GM10847 (cell line): ENCODE measurements around the gene TRIM46.

Experiments
- POLR2A ChIP-seq: IDR thresholded peaks from 2 replicates; pipeline ENCODE4 v1.6.1; 2011; ENCODE audit not compliant: insufficient read length; ENCODE audit errors: extremely low read depth

Gene TRIM46

DNA sequence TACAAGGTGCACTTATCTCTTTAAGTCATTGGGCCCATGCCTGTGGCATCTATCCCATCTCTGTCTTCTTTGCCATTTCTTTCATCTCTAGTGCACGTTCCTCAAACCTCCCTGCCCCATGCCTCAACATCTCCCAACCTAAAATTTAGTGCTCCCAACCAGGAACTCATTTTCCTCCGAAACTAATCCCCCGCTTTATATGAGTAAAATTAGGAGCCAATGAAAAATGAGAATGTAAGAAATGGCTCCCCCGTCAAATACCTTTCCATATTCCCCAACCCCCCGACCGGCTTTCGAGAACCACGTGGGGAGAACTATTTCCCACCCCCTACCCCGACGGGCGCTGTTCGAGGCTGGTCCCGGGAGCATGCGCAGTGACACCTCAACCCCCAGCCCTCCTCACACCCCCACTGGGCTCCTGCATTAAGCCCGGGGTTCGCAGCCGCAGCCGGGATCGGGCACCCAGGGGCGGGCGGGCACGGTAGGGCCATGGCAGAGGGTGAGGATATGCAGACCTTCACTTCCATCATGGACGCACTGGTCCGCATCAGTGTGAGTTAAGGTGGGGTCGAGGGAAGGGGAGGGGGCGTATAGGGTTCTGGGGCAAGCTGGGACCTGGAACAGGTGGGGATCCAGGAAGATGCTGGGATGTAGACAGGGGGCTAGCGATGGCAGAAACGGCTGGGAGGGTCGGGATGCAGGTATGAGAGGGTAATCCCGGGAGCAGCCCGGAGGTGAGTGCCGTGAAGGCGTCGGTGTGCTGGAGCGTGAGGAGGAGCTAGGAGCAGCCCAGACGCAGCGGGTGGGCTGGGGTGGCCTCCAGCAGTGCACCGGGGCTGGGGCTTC lies at the start of gene TRIM46:
TSS of gene TRIM46 (plus strand) at position 372 of the 846 bp plus-strand sequence. CDS start at position 490, 118 bp downstream.
- no peak for TF ChIP-seq POLR2A

DNA sequence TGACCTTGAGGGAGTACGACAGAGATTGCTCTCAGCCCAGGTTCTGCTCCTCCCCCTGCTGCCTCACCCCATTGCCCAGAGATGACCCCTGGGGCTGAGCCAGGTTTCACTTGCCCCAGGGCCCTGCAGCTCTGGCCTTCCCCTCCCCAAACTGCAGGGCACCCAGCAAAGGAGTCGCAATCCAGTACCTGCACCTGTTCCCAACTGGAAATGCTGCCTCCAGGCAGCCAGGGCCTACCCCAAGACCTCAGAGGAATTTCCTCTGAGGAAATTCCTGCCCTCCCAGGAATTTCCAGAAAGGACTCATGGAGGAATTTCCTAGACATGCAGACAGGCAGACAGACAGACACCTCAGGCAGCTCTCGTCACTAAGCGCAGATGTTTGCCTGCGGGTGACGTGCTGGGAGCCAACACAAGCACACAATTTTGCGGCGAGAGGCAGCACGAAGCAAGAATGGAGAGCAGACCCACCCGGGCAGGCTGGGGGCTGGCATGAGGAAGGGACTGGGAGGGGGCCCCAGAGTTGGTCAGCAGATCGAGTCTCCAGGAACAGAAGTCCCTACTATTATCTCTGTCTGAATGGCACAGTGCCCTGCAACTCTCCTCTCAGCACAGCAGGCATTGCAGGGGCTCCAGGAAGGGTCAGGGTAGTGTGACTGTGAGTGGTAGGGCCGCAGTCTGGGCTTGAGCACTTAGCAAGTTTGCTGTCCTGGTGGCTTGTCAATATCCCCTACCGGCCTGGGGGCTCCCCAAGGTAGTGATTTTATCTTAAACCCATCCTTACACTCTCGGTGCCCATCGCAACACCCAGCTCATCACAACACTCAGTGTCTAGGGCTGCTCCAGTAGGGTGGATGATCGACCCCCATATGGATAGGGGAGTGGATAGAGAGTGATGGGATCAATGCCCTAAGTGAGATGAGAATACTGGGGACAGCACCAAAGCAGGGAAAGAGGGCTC lies 48.9 kb upstream of the TRIM46 start:
- no peak for TF ChIP-seq POLR2A

DNA sequence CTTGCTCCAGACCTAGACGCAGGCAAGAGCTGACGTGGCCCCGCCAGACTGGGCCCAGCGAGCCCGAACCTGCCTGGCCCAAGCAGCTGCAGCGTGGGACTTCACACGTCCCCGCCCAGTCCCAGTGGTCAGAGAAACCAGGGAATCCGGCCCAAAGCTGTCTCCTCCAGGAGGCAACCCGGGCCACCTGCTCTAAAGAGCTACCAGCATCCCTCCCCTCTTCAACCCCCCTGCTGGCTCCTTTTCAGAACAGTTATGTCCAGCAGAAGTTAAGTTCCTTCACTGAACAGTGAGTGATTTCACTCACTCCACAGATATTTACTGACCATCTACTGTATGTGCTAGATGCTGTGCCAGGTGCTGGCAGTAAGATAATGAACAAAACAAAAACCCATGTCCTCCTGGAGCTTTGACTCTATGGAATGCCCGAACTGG lies 48.1 kb upstream of the TRIM46 start:
- TF ChIP-seq POLR2A: no peak

DNA sequence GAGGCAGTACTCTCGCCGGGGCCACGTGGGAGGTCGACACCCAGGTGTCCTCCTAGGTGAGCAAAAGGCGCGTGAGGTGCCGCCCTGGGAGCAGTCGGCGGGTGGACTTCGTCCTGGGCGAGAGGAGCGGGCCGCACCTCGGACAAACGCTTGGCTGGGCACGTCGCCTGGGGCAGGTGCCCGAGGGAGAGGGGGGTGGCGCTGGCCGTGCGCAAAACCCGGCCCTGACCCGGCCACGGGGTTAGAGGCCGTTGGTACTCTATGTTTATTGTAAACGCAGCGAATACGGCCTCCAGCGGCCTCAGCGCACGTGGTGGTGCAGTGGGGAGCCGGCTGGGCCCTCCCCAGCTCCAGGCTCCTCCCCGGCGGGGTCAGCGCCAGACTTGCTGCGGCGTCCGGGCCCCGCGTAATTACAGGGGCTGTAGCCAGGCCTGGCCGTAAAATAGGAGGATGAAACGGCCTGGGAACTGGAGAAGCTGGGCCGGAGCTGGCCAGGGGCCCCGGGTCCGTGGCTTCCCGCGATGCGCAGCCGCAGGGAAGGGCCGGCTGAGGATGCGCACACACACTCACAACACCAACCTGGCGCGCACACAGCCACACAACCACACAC lies 47.6 kb upstream of the TRIM46 start:
- no peak for TF ChIP-seq POLR2A

DNA sequence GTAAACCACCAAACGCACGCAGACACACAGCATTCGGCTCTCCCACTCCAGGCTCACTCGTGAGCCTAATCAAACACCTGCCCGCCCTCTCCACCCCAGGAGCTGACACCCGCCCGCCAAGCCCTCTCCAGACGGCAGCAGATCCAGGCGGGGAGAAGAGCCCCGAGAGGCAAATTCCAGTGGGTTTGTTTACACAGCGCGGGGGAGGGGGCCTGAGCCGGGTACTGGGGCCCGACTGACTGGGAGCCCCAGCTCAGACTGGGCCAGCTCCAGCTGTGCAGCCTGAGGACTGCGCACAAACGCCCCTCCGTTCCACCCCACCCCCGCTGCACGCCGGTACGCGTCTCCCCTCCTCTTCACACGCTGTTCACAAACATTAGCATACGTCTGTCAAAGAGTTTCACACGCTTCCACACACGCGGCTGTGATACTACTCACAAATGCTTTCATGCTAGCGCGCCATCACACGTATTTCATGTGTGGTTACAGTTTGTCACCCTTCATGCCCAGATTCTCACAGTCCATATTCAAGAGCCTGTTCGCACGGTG lies 47.0 kb upstream of the TRIM46 start:
- no peak for TF ChIP-seq POLR2A

- TF ChIP-seq POLR2A: no peak
Observed at GRCh38 chr1:155127105-155127966, 46.3 kb upstream of the TRIM46 start, which contains the start of gene EFNA1. Gene EFNA1 (plus strand): TSS chr1:155127876. CDS start chr1:155127978, 102 bp downstream.

GRCh38 chr1:155127967-155128754 lies 45.5 kb upstream of the TRIM46 start:
- TF ChIP-seq POLR2A: no peak

GRCh38 chr1:155128755-155129473 lies 44.7 kb upstream of the TRIM46 start:
- no peak for TF ChIP-seq POLR2A

GRCh38 chr1:155130272-155131006 lies 43.2 kb upstream of the TRIM46 start:
- no peak for TF ChIP-seq POLR2A

GRCh38 chr1:155131285-155131684 lies 42.4 kb upstream of the TRIM46 start:
- TF ChIP-seq POLR2A: no peak

- TF ChIP-seq POLR2A: no peak
Observed at GRCh38 chr1:155131856-155132255, 41.8 kb upstream of the TRIM46 start.

DNA sequence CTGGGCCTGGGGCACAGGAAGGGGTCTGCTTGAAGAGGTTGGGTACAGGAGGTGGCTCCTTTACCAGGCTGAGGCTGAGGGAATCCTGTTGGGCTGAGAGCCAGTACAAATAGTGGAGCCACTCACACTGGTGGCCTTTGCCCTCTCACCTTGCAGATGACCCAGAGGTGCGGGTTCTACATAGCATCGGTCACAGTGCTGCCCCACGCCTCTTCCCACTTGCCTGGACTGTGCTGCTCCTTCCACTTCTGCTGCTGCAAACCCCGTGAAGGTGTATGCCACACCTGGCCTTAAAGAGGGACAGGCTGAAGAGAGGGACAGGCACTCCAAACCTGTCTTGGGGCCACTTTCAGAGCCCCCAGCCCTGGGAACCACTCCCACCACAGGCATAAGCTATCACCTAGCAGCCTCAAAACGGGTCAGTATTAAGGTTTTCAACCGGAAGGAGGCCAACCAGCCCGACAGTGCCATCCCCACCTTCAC lies 39.8 kb upstream of the TRIM46 start:
- TF ChIP-seq POLR2A: no peak

- no peak for TF ChIP-seq POLR2A
Observed at GRCh38 chr1:155134322-155134721, 39.3 kb upstream of the TRIM46 start.
